Left ventricle myocardium inferior (tissue), 1 donor: Measurements from ENCODE around the gene GPAT2. TPM values are rescaled to one million over a fixed set of nuclear protein-coding genes. Genes with fewer than 3 reads are reported as not detected.
"Not testable (repeated sequence)": the region's sequence is repeated elsewhere in the genome, so short reads cannot be mapped to it uniquely, and the experiment has no call there.

Source experiments
- DNase-seq: peaks from one replicate; pipeline ENCODE4 v3.0.0-alpha.2; 2020
- H3K27ac ChIP-seq: fragments of 200-600 bp; replicated peaks from 2 replicates; pipeline ENCODE4 v1.8.0; 2021
- H3K27me3 ChIP-seq: fragments of 200-600 bp; 2 replicates; pipeline ENCODE4 v1.8.0; 2021; ENCODE audit warnings: low read depth
- H3K36me3 ChIP-seq: fragments of 200-600 bp; 2 replicates; pipeline ENCODE4 v1.8.0; 2021
- H3K4me1 ChIP-seq: fragments of 200-600 bp; 2 replicates; pipeline ENCODE4 v1.8.0; 2021
- H3K4me3 ChIP-seq: fragments of 200-600 bp; 2 replicates; pipeline ENCODE4 v1.8.0; 2021; ENCODE audit warnings: mild to moderate bottlenecking, moderate library complexity
- H3K9me3 ChIP-seq: fragments of 200-600 bp; replicated peaks from 2 replicates; pipeline ENCODE4 v1.8.0; 2021
- CTCF ChIP-seq: fragments of 200-600 bp; IDR thresholded peaks from 2 replicates; pipeline ENCODE4 v1.8.0; 2021; ENCODE audit warnings: antibody characterized with exemption, mild to moderate bottlenecking, borderline replicate concordance
- intact Hi-C: fragments of 100-400 bp; cut with micrococcal nuclease; formaldehyde crosslinking; loops from one replicate; pipeline ENCODE4 v1.11.0; 2022
- total RNA-seq: library from RNA; stranded (reverse); fragmentation: NEBNext Ultra II Directional; extraction: Animal tissue kit (Norgen Biotek cat#: 25700); gene quantifications from one replicate; pipeline ENCODE4 v1.2.1, GENCODE V29; 2021
- donor health status: DM: no; HTN: yes; CAD: no; lungs with severe emphysema.

GPAT2 gene
- total RNA-seq, 1 donor from 2014 or later, result 5.3 TPM

- intact Hi-C loops, DNase-seq, H3K36me3 ChIP-seq, H3K27me3 ChIP-seq, H3K4me3 ChIP-seq, H3K9me3 ChIP-seq, H3K27ac ChIP-seq: not testable (repeated sequence)
- H3K4me1 ChIP-seq, result peaks cover 10% of the 10 kb centered on the region
Measured at GRCh38 chr2:96067098-96067660, 32.5 kb upstream of the GPAT2 start.

GRCh38 chr2:96066511-96066910 lies 31.8 kb upstream of the GPAT2 start:
- intact Hi-C loops, result not testable (repeated sequence)

GRCh38 chr2:96065954-96066353 lies 31.2 kb upstream of the GPAT2 start:
- intact Hi-C loops, H3K9me3 ChIP-seq: not testable (repeated sequence)
- peak; percentile 11 for DNase-seq

More at GRCh38 chr2:96066511-96066910, 31.8 kb upstream of the GPAT2 start:
- H3K27ac ChIP-seq, H3K27me3 ChIP-seq, H3K36me3 ChIP-seq, DNase-seq, H3K4me1 ChIP-seq, H3K4me3 ChIP-seq, H3K9me3 ChIP-seq: not testable (repeated sequence)

GRCh38 chr2:96065381-96065930 lies 30.7 kb upstream of the GPAT2 start:
- intact Hi-C loops, result no loop called here
- Histone ChIP-seq H3K9me3 (no peaks in the 10 kb centered on the region), H3K4me1 (peaks cover 5% of the 10 kb centered on the region), H3K27me3 (no peaks in the 10 kb centered on the region), H3K27ac (no peak overlapping the region), H3K36me3 (no peaks in the 10 kb centered on the region), H3K4me3 (no peak overlapping the region)
- DNase-seq, result peak; percentile 17
- no peak for TF ChIP-seq CTCF

More at GRCh38 chr2:96065954-96066353, 31.2 kb upstream of the GPAT2 start:
- not testable (repeated sequence) for H3K27me3 ChIP-seq, H3K4me1 ChIP-seq, H3K27ac ChIP-seq, H3K4me3 ChIP-seq, H3K36me3 ChIP-seq

GRCh38 chr2:96064760-96065159 lies 30.0 kb upstream of the GPAT2 start:
- DNase-seq, H3K9me3 ChIP-seq, H3K4me3 ChIP-seq, H3K4me1 ChIP-seq, H3K36me3 ChIP-seq, H3K27ac ChIP-seq, H3K27me3 ChIP-seq, intact Hi-C loops: not testable (repeated sequence)

- H3K27ac ChIP-seq, H3K4me3 ChIP-seq, H3K36me3 ChIP-seq, H3K27me3 ChIP-seq, DNase-seq, H3K4me1 ChIP-seq, H3K9me3 ChIP-seq, intact Hi-C loops: not testable (repeated sequence)
Measured at GRCh38 chr2:96064047-96064675, 29.4 kb upstream of the GPAT2 start.

- intact Hi-C loops, H3K4me1 ChIP-seq, H3K9me3 ChIP-seq, H3K36me3 ChIP-seq, H3K4me3 ChIP-seq, H3K27ac ChIP-seq, H3K27me3 ChIP-seq: not testable (repeated sequence)
- peak; percentile 39 for DNase-seq
- TF ChIP-seq CTCF, result peak; percentile 76
Measured at GRCh38 chr2:96063116-96063899, 28.6 kb upstream of the GPAT2 start.

GRCh38 chr2:96062483-96062882 lies 27.8 kb upstream of the GPAT2 start:
- DNase-seq, H3K9me3 ChIP-seq, H3K4me1 ChIP-seq, H3K4me3 ChIP-seq, H3K36me3 ChIP-seq, H3K27ac ChIP-seq, H3K27me3 ChIP-seq, intact Hi-C loops: not testable (repeated sequence)

- H3K9me3 ChIP-seq, H3K36me3 ChIP-seq, H3K27me3 ChIP-seq, H3K4me3 ChIP-seq, intact Hi-C loops, H3K4me1 ChIP-seq, H3K27ac ChIP-seq: not testable (repeated sequence)
- DNase-seq, result peak; percentile 12
Measured at GRCh38 chr2:96061901-96062300, 27.2 kb upstream of the GPAT2 start.

- DNase-seq, H3K9me3 ChIP-seq, H3K4me1 ChIP-seq, intact Hi-C loops, H3K27me3 ChIP-seq, H3K27ac ChIP-seq, H3K4me3 ChIP-seq, H3K36me3 ChIP-seq: not testable (repeated sequence)
Measured at GRCh38 chr2:96061197-96061817, 26.6 kb upstream of the GPAT2 start.

GRCh38 chr2:96060325-96060724 lies 25.6 kb upstream of the GPAT2 start:
- H3K36me3 ChIP-seq, H3K4me1 ChIP-seq, H3K27ac ChIP-seq, intact Hi-C loops, DNase-seq, H3K4me3 ChIP-seq, H3K9me3 ChIP-seq, H3K27me3 ChIP-seq: not testable (repeated sequence)
